Activated naive CD8-positive, alpha-beta T cell treated with anti-CD3 and anti-CD28 coated beads, Interleukin-2, amount 50 U/mL, for 24 hours (primary cell): ENCODE results near the gene PARK7.

ENCODE experiments used
- ATAC-seq: fragments of 150-1000 bp; cut with Tn5 transposase; one replicate; pipeline ENCODE4 v1.10.0; 2021
- DNase-seq: peaks from one replicate; pipeline ENCODE4 v3.0.0; 2021
- H3K27ac Mint-ChIP-seq: one replicate; pipeline ENCODE4 v1.8.0; 2021; ENCODE audit warnings: mild to moderate bottlenecking, mixed read lengths
- H3K27me3 Mint-ChIP-seq: one replicate; pipeline ENCODE4 v1.8.0; 2021; ENCODE audit warnings: mixed read lengths
- H3K36me3 Mint-ChIP-seq: one replicate; pipeline ENCODE4 v1.8.0; 2021; ENCODE audit warnings: low read depth, mixed read lengths
- H3K4me1 Mint-ChIP-seq: one replicate; pipeline ENCODE4 v1.8.0; 2021; ENCODE audit warnings: mixed read lengths
- H3K4me3 Mint-ChIP-seq: one replicate; pipeline ENCODE4 v1.8.0; 2021; ENCODE audit warnings: mild to moderate bottlenecking, moderate library complexity, mixed read lengths
- H3K9me3 Mint-ChIP-seq: one replicate; pipeline ENCODE4 v1.8.0; 2021; ENCODE audit warnings: mixed read lengths

The PARK7 gene

GRCh38 chr1:8016210-8016894 lies 54.8 kb downstream of the PARK7 start:
- DNase-seq = no peak
- Mint-ChIP-seq H3K27me3 (peaks cover 23% of the 10 kb centered on the region), H3K4me1 (no peaks in the 10 kb centered on the region), H3K27ac (no peak overlapping the region), H3K9me3 (no peaks in the 10 kb centered on the region), H3K4me3 (no peak overlapping the region), H3K36me3 (no peaks in the 10 kb centered on the region)
- ATAC-seq = no peak

- peaks cover 23% of the 10 kb centered on the region for H3K27me3 Mint-ChIP-seq
- H3K4me3 Mint-ChIP-seq = no peak overlapping the region
- no peaks in the 10 kb centered on the region for H3K36me3 Mint-ChIP-seq
Observed at GRCh38 chr1:8016895-8017241, 55.4 kb downstream of the PARK7 start.

GRCh38 chr1:8017495-8018197 lies 56.1 kb downstream of the PARK7 start:
- H3K36me3 Mint-ChIP-seq = no peaks in the 10 kb centered on the region
- no peaks in the 10 kb centered on the region for H3K9me3 Mint-ChIP-seq
- ATAC-seq (no peak), DNase-seq (no peak)
- no peaks in the 10 kb centered on the region for H3K4me1 Mint-ChIP-seq
- H3K27me3 Mint-ChIP-seq = peaks cover 23% of the 10 kb centered on the region
- no peak overlapping the region for H3K27ac Mint-ChIP-seq
- H3K4me3 Mint-ChIP-seq = no peak overlapping the region

More at GRCh38 chr1:8016895-8017241, 55.4 kb downstream of the PARK7 start:
- ATAC-seq (no peak), DNase-seq (no peak)
- H3K9me3 Mint-ChIP-seq = no peaks in the 10 kb centered on the region
- H3K4me1 Mint-ChIP-seq = no peaks in the 10 kb centered on the region
- H3K27ac Mint-ChIP-seq = no peak overlapping the region

- Mint-ChIP-seq H3K27ac (no peak overlapping the region), H3K9me3 (no peaks in the 10 kb centered on the region), H3K4me3 (no peak overlapping the region), H3K27me3 (peaks cover 29% of the 10 kb centered on the region), H3K36me3 (no peaks in the 10 kb centered on the region), H3K4me1 (no peaks in the 10 kb centered on the region)
- no peak for DNase-seq
- ATAC-seq = no peak
Observed at GRCh38 chr1:8018492-8019228, 57.1 kb downstream of the PARK7 start.

- H3K4me1 Mint-ChIP-seq = no peaks in the 10 kb centered on the region
- no peaks in the 10 kb centered on the region for H3K36me3 Mint-ChIP-seq
- H3K9me3 Mint-ChIP-seq = no peaks in the 10 kb centered on the region
- DNase-seq = no peak
- peaks cover 35% of the 10 kb centered on the region for H3K27me3 Mint-ChIP-seq
- no peak overlapping the region for H3K4me3 Mint-ChIP-seq
- H3K27ac Mint-ChIP-seq = no peak overlapping the region
- no peak for ATAC-seq
Observed at GRCh38 chr1:8019229-8019620, 57.7 kb downstream of the PARK7 start.

- H3K36me3 Mint-ChIP-seq = no peaks in the 10 kb centered on the region
- no peak overlapping the region for H3K27ac Mint-ChIP-seq
- no peak overlapping the region for H3K4me3 Mint-ChIP-seq
- DNase-seq (no peak), ATAC-seq (no peak)
- no peaks in the 10 kb centered on the region for H3K9me3 Mint-ChIP-seq
- H3K4me1 Mint-ChIP-seq = peaks cover 2% of the 10 kb centered on the region
- H3K27me3 Mint-ChIP-seq = peaks cover 42% of the 10 kb centered on the region
Observed at GRCh38 chr1:8020032-8020431, 58.5 kb downstream of the PARK7 start.

GRCh38 chr1:8021676-8022266 lies 60.3 kb downstream of the PARK7 start:
- H3K36me3 Mint-ChIP-seq = no peaks in the 10 kb centered on the region
- no peak overlapping the region for H3K27ac Mint-ChIP-seq
- DNase-seq = no peak
- H3K27me3 Mint-ChIP-seq = peaks cover 42% of the 10 kb centered on the region
- H3K4me1 Mint-ChIP-seq = peaks cover 10% of the 10 kb centered on the region
- H3K9me3 Mint-ChIP-seq = no peaks in the 10 kb centered on the region
- ATAC-seq = no peak
- H3K4me3 Mint-ChIP-seq = no peak overlapping the region

GRCh38 chr1:8022395-8023286 lies 61.1 kb downstream of the PARK7 start:
- Mint-ChIP-seq H3K4me1 (peaks cover 12% of the 10 kb centered on the region), H3K27ac (no peak overlapping the region), H3K9me3 (no peaks in the 10 kb centered on the region), H3K36me3 (no peaks in the 10 kb centered on the region), H3K27me3 (peaks cover 46% of the 10 kb centered on the region), H3K4me3 (no peak overlapping the region)
- ATAC-seq (no peak), DNase-seq (no peak)

GRCh38 chr1:8023287-8023994 lies 61.9 kb downstream of the PARK7 start:
- no peak for ATAC-seq

GRCh38 chr1:8023995-8024313 lies 62.4 kb downstream of the PARK7 start:
- Mint-ChIP-seq H3K9me3 (no peaks in the 10 kb centered on the region), H3K36me3 (no peaks in the 10 kb centered on the region), H3K4me3 (no peak overlapping the region), H3K27me3 (peaks cover 42% of the 10 kb centered on the region), H3K4me1 (peaks cover 12% of the 10 kb centered on the region), H3K27ac (no peak overlapping the region)
- DNase-seq (no peak), ATAC-seq (no peak)

More at GRCh38 chr1:8023287-8023994, 61.9 kb downstream of the PARK7 start:
- H3K9me3 Mint-ChIP-seq = no peaks in the 10 kb centered on the region
- peaks cover 12% of the 10 kb centered on the region for H3K4me1 Mint-ChIP-seq
- H3K27ac Mint-ChIP-seq = no peak overlapping the region
- H3K36me3 Mint-ChIP-seq = no peaks in the 10 kb centered on the region
- H3K27me3 Mint-ChIP-seq = peaks cover 44% of the 10 kb centered on the region
- H3K4me3 Mint-ChIP-seq = no peak overlapping the region
- DNase-seq = no peak

- Mint-ChIP-seq H3K9me3 (no peaks in the 10 kb centered on the region), H3K27ac (no peak overlapping the region), H3K4me3 (no peak overlapping the region), H3K36me3 (no peaks in the 10 kb centered on the region), H3K27me3 (peaks cover 40% of the 10 kb centered on the region), H3K4me1 (peaks cover 12% of the 10 kb centered on the region)
- no peak for DNase-seq
- no peak for ATAC-seq
Observed at GRCh38 chr1:8024329-8024728, 62.8 kb downstream of the PARK7 start.

- peak overlapping the region; percentile 41 for H3K27ac Mint-ChIP-seq
- H3K9me3 Mint-ChIP-seq = no peaks in the 10 kb centered on the region
- H3K27me3 Mint-ChIP-seq = peaks cover 37% of the 10 kb centered on the region
- H3K4me3 Mint-ChIP-seq = peak overlapping the region; percentile 81
- H3K36me3 Mint-ChIP-seq = no peaks in the 10 kb centered on the region
- DNase-seq (no peak), ATAC-seq (no peak)
- peaks cover 12% of the 10 kb centered on the region for H3K4me1 Mint-ChIP-seq
Observed at GRCh38 chr1:8025061-8025670, 63.7 kb downstream of the PARK7 start.

GRCh38 chr1:8025671-8026144 lies 64.2 kb downstream of the PARK7 start:
- Mint-ChIP-seq H3K4me1 (peaks cover 12% of the 10 kb centered on the region), H3K27me3 (peaks cover 36% of the 10 kb centered on the region), H3K9me3 (no peaks in the 10 kb centered on the region), H3K36me3 (no peaks in the 10 kb centered on the region), H3K4me3 (peak overlapping the region; percentile 81), H3K27ac (peak overlapping the region; percentile 41)
- ATAC-seq (peak; percentile 6), DNase-seq (peak; percentile 7)
